SIG-M5 (cell line): Measurements from ENCODE around the gene SERPINA4.

Experiments
- DNase-seq: peaks from one replicate; lab custom pipeline; 2025; lab: John Stamatoyannopoulos, UW

SERPINA4 gene

DNA sequence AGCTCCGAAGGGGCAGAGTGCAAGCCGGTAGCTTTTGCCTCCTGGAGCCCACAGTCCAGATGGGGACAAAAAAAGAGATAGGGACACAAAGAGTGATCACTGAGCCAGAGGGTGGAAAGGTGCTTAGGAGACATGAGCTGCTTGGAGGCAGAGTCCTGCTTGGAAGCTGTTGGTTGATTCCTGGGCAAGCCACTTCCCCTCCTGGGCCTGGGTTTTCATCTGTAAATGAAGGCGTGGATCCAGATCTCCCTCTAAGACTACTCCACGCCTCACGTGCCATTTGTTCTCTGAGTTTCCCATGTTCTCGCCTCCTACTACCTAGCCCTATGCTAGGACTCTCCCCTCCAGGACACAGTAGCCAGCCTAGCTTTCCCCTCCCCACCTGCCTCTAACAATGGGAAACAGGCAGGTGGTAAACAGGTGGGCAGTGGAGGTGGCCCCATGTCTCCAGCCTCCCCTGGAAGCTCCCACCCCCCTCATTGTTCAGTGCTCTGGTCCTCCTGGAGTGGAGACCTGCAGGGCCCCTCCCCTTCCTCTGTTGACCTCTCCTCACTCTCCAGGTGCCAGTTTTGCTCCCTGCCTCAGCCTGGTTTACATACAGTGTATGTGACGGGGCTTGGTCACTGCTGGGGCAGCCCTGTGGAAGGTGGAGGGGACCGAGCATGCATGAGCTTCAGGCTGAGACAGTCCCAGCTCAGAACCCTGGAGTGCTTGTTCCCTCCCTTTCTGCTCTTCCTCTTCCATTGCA, 54.8 kb downstream of the SERPINA4 start:
- DNase-seq = no peak

DNA sequence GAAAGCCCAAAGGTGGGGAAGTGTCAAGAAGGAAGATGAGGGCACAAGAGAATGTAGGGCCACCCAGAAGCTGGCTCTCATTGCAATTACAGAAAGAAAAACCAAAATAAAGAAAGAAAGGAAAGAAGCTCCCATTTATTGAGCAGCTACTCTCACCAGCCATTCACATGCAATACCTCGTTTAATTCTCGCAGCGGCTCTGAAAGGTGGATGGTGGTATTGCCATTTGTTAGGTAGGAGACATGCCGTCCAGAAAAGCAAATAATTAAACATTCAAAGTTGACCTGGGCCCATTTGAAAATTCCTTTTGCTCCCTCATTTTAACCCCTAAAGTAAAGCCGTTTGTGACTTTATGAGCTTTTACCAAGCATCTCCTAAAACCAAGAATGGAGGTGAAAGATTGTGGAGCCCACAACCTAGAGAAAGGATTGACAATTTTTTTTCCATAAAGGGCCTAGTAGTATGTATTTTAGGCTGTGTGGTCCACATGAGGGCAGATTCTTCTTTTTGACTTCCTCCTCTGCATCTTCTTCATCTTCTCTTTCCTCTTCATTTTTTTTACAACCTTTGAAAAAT, 56.2 kb downstream of the SERPINA4 start:
- DNase-seq = no peak

DNA sequence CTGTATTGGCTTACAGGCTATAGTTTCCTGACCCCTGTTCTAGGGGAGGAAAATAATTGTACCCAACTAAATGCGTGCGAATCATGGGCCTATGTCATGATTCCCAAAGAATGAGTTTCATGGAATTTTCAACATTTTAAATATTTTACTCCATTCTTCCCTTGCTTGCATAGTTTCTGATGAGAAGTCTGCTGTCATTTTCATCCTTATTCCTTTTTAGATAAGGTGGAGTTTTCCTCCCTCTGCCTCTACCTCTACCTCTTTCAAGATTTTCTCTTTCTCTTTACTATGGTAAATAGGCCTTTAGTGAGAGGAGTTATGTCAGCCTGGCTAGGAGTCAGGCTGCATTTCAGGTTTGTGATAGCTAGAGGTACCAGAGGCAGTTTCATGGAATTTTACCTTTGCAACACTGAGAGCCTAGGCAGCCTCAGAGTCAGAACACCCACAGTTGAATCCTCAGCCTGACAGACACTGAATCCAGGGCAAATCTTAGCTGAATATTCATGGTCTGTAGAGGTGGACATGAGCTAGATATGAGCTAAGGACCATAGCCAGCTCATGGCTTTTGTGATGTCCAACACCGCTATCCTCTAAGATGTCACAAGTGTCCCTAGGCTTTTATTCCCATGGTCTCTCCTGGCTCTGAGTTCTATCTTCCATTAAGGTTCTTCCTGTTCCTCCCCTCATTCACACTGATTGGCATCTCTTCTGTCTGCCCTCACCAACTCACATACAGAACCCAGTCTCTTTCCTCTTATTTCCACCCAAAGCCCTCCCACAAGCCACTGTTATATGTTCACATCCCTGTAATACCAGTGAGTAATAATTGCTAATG, 57.0 kb downstream of the SERPINA4 start:
- DNase-seq = no peak

DNA sequence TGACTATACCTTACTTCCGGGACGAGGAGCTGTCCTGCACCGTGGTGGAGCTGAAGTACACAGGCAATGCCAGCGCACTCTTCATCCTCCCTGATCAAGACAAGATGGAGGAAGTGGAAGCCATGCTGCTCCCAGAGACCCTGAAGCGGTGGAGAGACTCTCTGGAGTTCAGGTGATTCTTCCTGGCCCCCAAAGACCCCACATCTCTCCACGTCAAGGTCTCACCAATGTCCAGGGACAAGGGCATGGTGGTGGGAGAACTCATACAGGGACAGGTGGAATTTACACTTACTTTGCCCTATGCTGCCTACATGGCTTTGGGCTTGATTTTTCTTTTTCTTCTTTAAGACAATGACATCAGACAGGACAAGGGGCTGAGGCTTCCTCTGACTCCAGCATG, 58.1 kb downstream of the SERPINA4 start:
- no peak for DNase-seq
